ENCODE measurements around the gene DNAH17. TPM values are rescaled to one million over a fixed set of nuclear protein-coding genes. Genes with fewer than 3 reads are reported as not detected.

The DNAH17 gene
- total and polyA plus RNA-seq, 2 of the 13 experiments (the other 11 are each of a cell fraction or from before 2014, with no cell fraction given) = 0.86 to 1.6 TPM

DNA sequence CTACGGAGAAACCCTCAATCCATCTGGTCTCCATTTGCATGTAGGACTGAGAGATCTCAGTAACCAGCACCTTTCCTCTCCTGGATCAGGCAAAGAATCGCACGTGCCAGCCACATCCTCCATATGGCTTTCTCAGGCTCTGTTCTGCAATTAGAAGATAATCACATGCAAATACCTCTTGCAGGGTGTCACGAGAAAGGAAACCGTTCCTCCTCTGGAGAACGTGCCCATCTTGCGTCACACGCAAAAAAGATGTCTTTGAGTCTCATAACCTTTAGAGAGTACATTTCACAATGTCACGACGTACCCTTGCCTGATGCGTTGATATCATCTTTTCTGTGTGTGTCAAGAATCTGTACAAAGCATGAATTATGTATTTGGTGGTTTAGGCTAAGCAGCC, 36.2 kb upstream of the DNAH17 start:
- H3K4me2 ChIP-seq (ENCODE audit: low read depth, low read length) = no peak overlapping the region
- POLR2A ChIA-PET = interaction anchor here (3.2 kb wide), 1 partner anchor 12 kb away, joined by 11 read pairs; no protein-coding TSS in a partner anchor

GRCh38 chr17:78611607-78612006, 34.4 kb upstream of the DNAH17 start:
- H3K79me2 ChIP-seq (ENCODE audit: insufficient read depth, low read length) = no peaks in the 10 kb centered on the region
- WGBS (ENCODE audit: low lambda C conversion rate) = 42% methylated on average over 6 of the region's 6 CpGs
- intact Hi-C loops (cut with micrococcal nuclease; ENCODE audit: unreplicated experiment) (no loop called here), in situ Hi-C loops (cut with HindIII; ENCODE audit: extremely low pct_ligation_motif_present, low pct_unique_long_range_greater_than_20kb) (no loop called here)
- H2AFZ ChIP-seq (ENCODE audit: low read length) = no peak overlapping the region
- no peak overlapping the region for H3K4me2 ChIP-seq (ENCODE audit: low read depth, low read length)
- peaks cover 17% of the 10 kb centered on the region for H3K4me1 ChIP-seq (ENCODE audit: insufficient read depth, low read length)
- no peaks in the 10 kb centered on the region for H4K20me1 ChIP-seq (ENCODE audit: insufficient read depth, low read length)
- no peak overlapping the region for H3K9ac ChIP-seq (ENCODE audit: insufficient read depth, low read depth, low read length)
- CTCF ChIA-PET (ENCODE audit: low intra/inter-chr PET ratio, low total read pairs) = no interaction called here
- DNase-seq (ENCODE audit: low spot score) (no peak), ATAC-seq (no peak), FAIRE-seq (no peak)
- BruUV-seq (replicated peaks) = no TSS peak
- H3K36me3 ChIP-seq (replicated peaks in 1 of 2; ENCODE audit: control insufficient read depth in 1 of 2, insufficient read depth in 2 of 2, low read length in 2 of 2) = no peaks in the 10 kb centered on the region
- H3K9me3 ChIP-seq (ENCODE audit: low read length) = no peaks in the 10 kb centered on the region
- TF ChIP-seq PAX8 (CRISPR knock-in tag; IDR thresholded peaks at IDR 0.05; ENCODE audit: borderline replicate concordance) (no peak), ZNF484 (CRISPR knock-in tag; IDR thresholded peaks at IDR 0.05; ENCODE audit: borderline replicate concordance, low read depth) (no peak), PAF1 (CRISPR knock-in tag; IDR thresholded peaks at IDR 0.05) (no peak), ZNF350 (CRISPR knock-in tag; IDR thresholded peaks at IDR 0.05; ENCODE audit: borderline replicate concordance, low read depth) (no peak), CHCHD3 (CRISPR knock-in tag; IDR thresholded peaks at IDR 0.05) (no peak), STAT5B (CRISPR knock-in tag; IDR thresholded peaks at IDR 0.05) (no peak), ZNF296 (CRISPR knock-in tag; conservative IDR thresholded peaks at IDR 0.05) (no peak), ARID2 (CRISPR knock-in tag; IDR thresholded peaks at IDR 0.05; ENCODE audit: borderline replicate concordance) (no peak), HMG20A (CRISPR knock-in tag; IDR thresholded peaks at IDR 0.05; ENCODE audit: borderline replicate concordance) (no peak)
- H3K4me3 ChIP-seq (replicated peaks in 1 of 3; ENCODE audit: insufficient read depth in 1 of 3, low read depth in 2 of 3, low read length in 3 of 3) = no peak overlapping the region
- H3K27me3 ChIP-seq (ENCODE audit: control insufficient read depth in 1 of 2, insufficient read depth in 2 of 2, low read length in 2 of 2) = peaks cover 0 to 9% of the 10 kb centered on the region in 2 experiments; a peak in 1 of 5 replicates
- POLR2A ChIA-PET = interaction anchor here (0.6 to 3.2 kb wide), 2 partner anchors 10 to 415 kb away, joined by 3 to 11 read pairs; no protein-coding TSS in a partner anchor
- H3K27ac ChIP-seq (ENCODE audit: extremely low read length, insufficient read depth, low read length) = no peak overlapping the region

More for the DNA sequence above, 36.2 kb upstream of the DNAH17 start:
- CTCF ChIA-PET (ENCODE audit: low intra/inter-chr PET ratio, low total read pairs) = no interaction called here
- in situ Hi-C loops (cut with HindIII; ENCODE audit: extremely low pct_ligation_motif_present, low pct_unique_long_range_greater_than_20kb) (no loop called here), intact Hi-C loops (cut with micrococcal nuclease; ENCODE audit: unreplicated experiment) (no loop called here)
- no peak overlapping the region for H3K4me3 ChIP-seq (replicated peaks in 1 of 3; ENCODE audit: insufficient read depth in 1 of 3, low read depth in 2 of 3, low read length in 3 of 3)
- WGBS (ENCODE audit: low lambda C conversion rate) = 76% methylated on average over 11 of the region's 11 CpGs
- TF ChIP-seq CEBPB (IDR thresholded peaks at IDR 0.05; ENCODE audit: borderline replicate concordance, low read depth, low read length) = peak; percentile 28; the same call in 1 of the 2 replicates
- TF ChIP-seq ZNF331 (CRISPR knock-in tag; IDR thresholded peaks at IDR 0.05) = no peak
- peaks cover 29% of the 10 kb centered on the region for H3K4me1 ChIP-seq (ENCODE audit: insufficient read depth, low read length)
- no peak overlapping the region for H3K9ac ChIP-seq (ENCODE audit: insufficient read depth, low read depth, low read length)
- H4K20me1 ChIP-seq (ENCODE audit: insufficient read depth, low read length) = no peaks in the 10 kb centered on the region
- peaks cover 0 to 22% of the 10 kb centered on the region in 2 experiments; a peak in 3 of 5 replicates for H3K27me3 ChIP-seq (ENCODE audit: control insufficient read depth in 1 of 2, insufficient read depth in 2 of 2, low read length in 2 of 2)
- H3K27ac ChIP-seq (ENCODE audit: extremely low read length, insufficient read depth, low read length) = no peak overlapping the region
- no peaks in the 10 kb centered on the region for H3K36me3 ChIP-seq (replicated peaks in 1 of 2; ENCODE audit: control insufficient read depth in 1 of 2, insufficient read depth in 2 of 2, low read length in 2 of 2)
- no peak for ATAC-seq
- H3K9me3 ChIP-seq (ENCODE audit: low read length) = no peaks in the 10 kb centered on the region
- BruUV-seq (replicated peaks) = no TSS peak
- no peak for DNase-seq (ENCODE audit: low spot score)
- H3K79me2 ChIP-seq (ENCODE audit: insufficient read depth, low read length) = no peaks in the 10 kb centered on the region
- FAIRE-seq = no peak
- H2AFZ ChIP-seq (ENCODE audit: low read length) = no peak overlapping the region

All from HepG2 (cell line).